Gastroesophageal sphincter (tissue), 3 donors: Measurements from ENCODE around the gene IL9.

Experiments used
- POLR2A ChIP-seq, 2 donors: fragments of 450-650 bp; IDR thresholded peaks; one replicate each; pipeline ENCODE4 v1.6.1; 2017; ENCODE audit warnings: antibody characterized with exemption in 2 of 2, mild to moderate bottlenecking in 2 of 2, moderate library complexity in 1 of 2
- POLR2AphosphoS5 ChIP-seq: sonication (generic); formaldehyde crosslinking; IDR thresholded peaks from one replicate; pipeline ENCODE4 v1.6.1; 2017; ENCODE audit warnings: antibody characterized with exemption
- TF ChIP-seq, protein P1 (sequence below), 4 experiments: fragments of 200-600 bp in 2 of 4; fragments of 450-650 bp in 2 of 4; sonication (generic) in 1 of 4; IDR thresholded peaks; one replicate each; pipeline ENCODE4 v1.5.1; 2017 to 2019; ENCODE audit warnings: antibody characterized with exemption in 4 of 4, mild to moderate bottlenecking in 2 of 4, moderate library complexity in 2 of 4

DNA sequence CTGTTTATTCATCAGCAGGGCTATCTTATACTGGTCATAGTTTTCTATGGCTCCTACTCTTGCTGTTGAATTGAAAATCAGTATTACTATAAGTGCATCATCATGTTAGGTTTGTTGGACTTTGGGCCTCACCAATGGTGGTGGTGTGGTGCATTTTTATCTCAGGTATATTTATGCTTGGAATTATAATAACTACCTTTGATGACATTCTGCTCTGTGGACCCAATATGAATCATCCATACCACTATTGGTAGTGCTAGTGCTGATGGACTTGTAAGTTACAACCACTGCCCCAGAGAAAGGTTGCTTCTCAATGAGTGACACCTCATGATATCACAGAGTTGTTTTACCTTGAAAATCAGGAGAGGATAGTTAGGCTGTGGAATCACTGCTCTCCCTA is 28.0 kb downstream of the IL9 start:
- TF ChIP-seq, protein P1, sequence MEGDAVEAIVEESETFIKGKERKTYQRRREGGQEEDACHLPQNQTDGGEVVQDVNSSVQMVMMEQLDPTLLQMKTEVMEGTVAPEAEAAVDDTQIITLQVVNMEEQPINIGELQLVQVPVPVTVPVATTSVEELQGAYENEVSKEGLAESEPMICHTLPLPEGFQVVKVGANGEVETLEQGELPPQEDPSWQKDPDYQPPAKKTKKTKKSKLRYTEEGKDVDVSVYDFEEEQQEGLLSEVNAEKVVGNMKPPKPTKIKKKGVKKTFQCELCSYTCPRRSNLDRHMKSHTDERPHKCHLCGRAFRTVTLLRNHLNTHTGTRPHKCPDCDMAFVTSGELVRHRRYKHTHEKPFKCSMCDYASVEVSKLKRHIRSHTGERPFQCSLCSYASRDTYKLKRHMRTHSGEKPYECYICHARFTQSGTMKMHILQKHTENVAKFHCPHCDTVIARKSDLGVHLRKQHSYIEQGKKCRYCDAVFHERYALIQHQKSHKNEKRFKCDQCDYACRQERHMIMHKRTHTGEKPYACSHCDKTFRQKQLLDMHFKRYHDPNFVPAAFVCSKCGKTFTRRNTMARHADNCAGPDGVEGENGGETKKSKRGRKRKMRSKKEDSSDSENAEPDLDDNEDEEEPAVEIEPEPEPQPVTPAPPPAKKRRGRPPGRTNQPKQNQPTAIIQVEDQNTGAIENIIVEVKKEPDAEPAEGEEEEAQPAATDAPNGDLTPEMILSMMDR (IDR thresholded peaks at IDR 0.05), result no peak
- TF ChIP-seq POLR2AphosphoS5 (no peak), POLR2A (IDR thresholded peaks at IDR 0.05) (no peak)
